Measurements from ENCODE around the gene SLC37A4. TPM values are rescaled to one million over a fixed set of nuclear protein-coding genes. Genes with fewer than 3 reads are reported as not detected.
"Not testable (repeated sequence)": the region's sequence is repeated elsewhere in the genome, so short reads cannot be mapped to it uniquely, and the experiment has no call there.

The SLC37A4 gene
- total RNA-seq, 1 donor from 2014 or later, result 31.7 TPM

- no peak overlapping the region for H3K4me3 Mint-ChIP-seq (ENCODE audit: low read depth)
- H3K36me3 Mint-ChIP-seq (ENCODE audit: low read depth), result peaks cover 71% of the 10 kb centered on the region
- intact Hi-C loops (cut with micrococcal nuclease), result no loop called here
- H3K4me1 Mint-ChIP-seq (ENCODE audit: low read depth), result peaks cover 29% of the 10 kb centered on the region
- H3K27ac Mint-ChIP-seq, result no peak overlapping the region
- no peaks in the 10 kb centered on the region for H3K27me3 Mint-ChIP-seq (ENCODE audit: low read depth)
- H3K9me3 Mint-ChIP-seq, result no peaks in the 10 kb centered on the region
- no peak for DNase-seq (ENCODE audit: low spot score)
Measured at GRCh38 chr11:119054418-119054817, 23.7 kb upstream of the SLC37A4 start.

DNA sequence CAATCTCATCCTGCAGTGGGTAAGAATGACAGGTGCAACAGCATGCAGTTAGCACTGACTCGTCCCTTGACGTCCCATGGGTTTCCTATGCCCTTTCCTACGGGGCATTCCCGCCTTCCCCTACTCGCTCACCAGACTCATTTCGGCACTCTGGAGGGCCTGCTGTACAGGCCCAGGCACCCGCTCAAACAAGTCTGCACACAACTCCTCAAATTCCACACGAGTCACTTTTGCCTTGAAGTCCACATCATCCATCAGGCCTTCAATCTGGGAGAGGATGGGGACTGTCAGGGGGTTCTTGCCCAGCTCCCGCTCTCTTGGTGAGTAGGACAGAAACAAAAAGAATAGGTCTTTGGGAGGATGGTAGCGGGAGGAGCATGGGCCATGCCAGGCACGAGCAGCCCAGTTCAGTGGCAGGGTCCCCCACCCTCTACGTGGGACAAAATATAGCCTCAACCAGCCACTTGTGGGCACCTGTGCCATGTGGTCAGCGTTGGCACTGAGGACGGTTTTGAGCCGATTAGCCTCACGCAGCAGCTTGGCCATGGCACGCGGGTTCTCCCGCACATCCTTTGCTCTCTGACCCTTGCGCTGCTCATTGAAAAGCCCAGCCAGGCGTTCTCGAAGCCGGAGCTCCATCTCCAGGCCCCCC lies 21.6 kb upstream of the SLC37A4 start:
- no peaks in the 10 kb centered on the region for H3K9me3 Mint-ChIP-seq
- intact Hi-C loops (cut with micrococcal nuclease), result no loop called here
- H3K4me3 Mint-ChIP-seq (ENCODE audit: low read depth), result no peak overlapping the region
- DNase-seq (ENCODE audit: low spot score), result no peak
- no peak overlapping the region for H3K27ac Mint-ChIP-seq
- no peaks in the 10 kb centered on the region for H3K27me3 Mint-ChIP-seq (ENCODE audit: low read depth)
- peaks cover 20% of the 10 kb centered on the region for H3K4me1 Mint-ChIP-seq (ENCODE audit: low read depth)
- peaks cover 85% of the 10 kb centered on the region for H3K36me3 Mint-ChIP-seq (ENCODE audit: low read depth)

GRCh38 chr11:119051440-119052162 lies 20.9 kb upstream of the SLC37A4 start:
- no peaks in the 10 kb centered on the region for H3K9me3 Mint-ChIP-seq
- peaks cover 21% of the 10 kb centered on the region for H3K4me1 Mint-ChIP-seq (ENCODE audit: low read depth)
- no peaks in the 10 kb centered on the region for H3K27me3 Mint-ChIP-seq (ENCODE audit: low read depth)
- H3K36me3 Mint-ChIP-seq (ENCODE audit: low read depth), result peaks cover 92% of the 10 kb centered on the region
- H3K27ac Mint-ChIP-seq, result no peak overlapping the region
- no peak overlapping the region for H3K4me3 Mint-ChIP-seq (ENCODE audit: low read depth)
- no peak for DNase-seq (ENCODE audit: low spot score)
- intact Hi-C loops (cut with micrococcal nuclease), result no loop called here

- Mint-ChIP-seq H3K4me1 (ENCODE audit: low read depth) (peaks cover 4% of the 10 kb centered on the region), H3K27me3 (ENCODE audit: low read depth) (no peaks in the 10 kb centered on the region), H3K9me3 (no peaks in the 10 kb centered on the region), H3K4me3 (ENCODE audit: low read depth) (no peak overlapping the region), H3K36me3 (ENCODE audit: low read depth) (peaks cover 92% of the 10 kb centered on the region), H3K27ac (no peak overlapping the region)
- intact Hi-C loops (cut with micrococcal nuclease), result no loop called here
- DNase-seq (ENCODE audit: low spot score), result no peak
Measured at GRCh38 chr11:119049081-119049480, 18.4 kb upstream of the SLC37A4 start.

DNA sequence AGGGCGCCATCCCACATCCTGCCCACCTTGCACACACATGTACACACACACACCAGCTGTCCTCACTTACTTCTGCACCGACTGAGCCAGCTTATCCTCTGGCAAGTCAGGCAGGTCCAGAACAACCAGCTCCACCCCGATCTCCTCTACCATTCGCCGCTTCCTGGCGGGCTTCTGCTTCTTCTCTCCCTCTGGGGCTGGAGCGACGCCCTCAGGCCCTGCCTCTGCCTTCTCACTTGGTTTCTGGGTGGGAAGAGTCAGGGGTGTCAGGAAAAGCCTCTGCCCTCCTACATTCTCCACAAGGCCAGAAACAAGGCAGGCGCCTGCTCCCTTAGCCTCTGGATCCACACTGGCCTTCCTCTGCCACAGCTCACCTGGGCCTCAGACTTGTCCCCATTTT lies 18.0 kb upstream of the SLC37A4 start:
- H3K27ac Mint-ChIP-seq, result no peak overlapping the region
- no peak for DNase-seq (ENCODE audit: low spot score)
- H3K36me3 Mint-ChIP-seq (ENCODE audit: low read depth), result peaks cover 88% of the 10 kb centered on the region
- peaks cover 4% of the 10 kb centered on the region for H3K4me1 Mint-ChIP-seq (ENCODE audit: low read depth)
- H3K4me3 Mint-ChIP-seq (ENCODE audit: low read depth), result no peak overlapping the region
- no peaks in the 10 kb centered on the region for H3K9me3 Mint-ChIP-seq
- intact Hi-C loops (cut with micrococcal nuclease), result no loop called here
- H3K27me3 Mint-ChIP-seq (ENCODE audit: low read depth), result no peaks in the 10 kb centered on the region

- intact Hi-C loops (cut with micrococcal nuclease), result no loop called here
- H3K27ac Mint-ChIP-seq, result peak overlapping the region; percentile 49
- no peaks in the 10 kb centered on the region for H3K27me3 Mint-ChIP-seq (ENCODE audit: low read depth)
- DNase-seq (ENCODE audit: low spot score), result no peak
- H3K4me3 Mint-ChIP-seq (ENCODE audit: low read depth), result no peak overlapping the region
- H3K36me3 Mint-ChIP-seq (ENCODE audit: low read depth), result peaks cover 74% of the 10 kb centered on the region
- peaks cover 6% of the 10 kb centered on the region for H3K4me1 Mint-ChIP-seq (ENCODE audit: low read depth)
- no peaks in the 10 kb centered on the region for H3K9me3 Mint-ChIP-seq
Measured at GRCh38 chr11:119047205-119047604, 16.5 kb upstream of the SLC37A4 start.

DNA sequence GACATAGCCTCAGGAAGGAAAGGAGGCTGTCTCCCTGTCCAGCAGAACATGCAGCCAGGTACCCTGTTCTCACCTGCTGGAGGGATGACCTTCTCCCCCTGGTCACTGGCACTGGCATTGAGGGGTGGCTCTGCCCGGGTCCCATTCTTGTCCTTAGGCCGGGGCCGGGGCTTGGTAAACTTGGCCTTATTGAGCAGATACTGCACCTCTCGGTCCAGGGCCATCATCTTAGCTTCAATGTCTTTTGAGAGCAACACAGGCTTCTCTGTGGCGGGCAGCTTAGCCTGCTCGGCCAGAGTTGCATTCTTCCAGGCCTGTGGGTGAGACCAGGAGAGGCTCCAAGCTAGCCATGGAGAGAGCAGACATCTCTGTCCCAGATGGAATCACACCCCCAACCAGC lies 15.8 kb upstream of the SLC37A4 start:
- no peak for DNase-seq (ENCODE audit: low spot score)
- no peaks in the 10 kb centered on the region for H3K9me3 Mint-ChIP-seq
- H3K27me3 Mint-ChIP-seq (ENCODE audit: low read depth), result no peaks in the 10 kb centered on the region
- intact Hi-C loops (cut with micrococcal nuclease), result no loop called here
- H3K4me3 Mint-ChIP-seq (ENCODE audit: low read depth), result no peak overlapping the region
- peaks cover 9% of the 10 kb centered on the region for H3K4me1 Mint-ChIP-seq (ENCODE audit: low read depth)
- no peak overlapping the region for H3K27ac Mint-ChIP-seq
- H3K36me3 Mint-ChIP-seq (ENCODE audit: low read depth), result peaks cover 67% of the 10 kb centered on the region

GRCh38 chr11:119044708-119045107 lies 14.0 kb upstream of the SLC37A4 start:
- no peaks in the 10 kb centered on the region for H3K9me3 Mint-ChIP-seq
- intact Hi-C loops (cut with micrococcal nuclease), result no loop called here
- H3K27ac Mint-ChIP-seq, result no peak overlapping the region
- H3K36me3 Mint-ChIP-seq (ENCODE audit: low read depth), result peaks cover 52% of the 10 kb centered on the region
- H3K4me1 Mint-ChIP-seq (ENCODE audit: low read depth), result peaks cover 9% of the 10 kb centered on the region
- H3K27me3 Mint-ChIP-seq (ENCODE audit: low read depth), result no peaks in the 10 kb centered on the region
- DNase-seq (ENCODE audit: low spot score), result no peak
- no peak overlapping the region for H3K4me3 Mint-ChIP-seq (ENCODE audit: low read depth)

DNA sequence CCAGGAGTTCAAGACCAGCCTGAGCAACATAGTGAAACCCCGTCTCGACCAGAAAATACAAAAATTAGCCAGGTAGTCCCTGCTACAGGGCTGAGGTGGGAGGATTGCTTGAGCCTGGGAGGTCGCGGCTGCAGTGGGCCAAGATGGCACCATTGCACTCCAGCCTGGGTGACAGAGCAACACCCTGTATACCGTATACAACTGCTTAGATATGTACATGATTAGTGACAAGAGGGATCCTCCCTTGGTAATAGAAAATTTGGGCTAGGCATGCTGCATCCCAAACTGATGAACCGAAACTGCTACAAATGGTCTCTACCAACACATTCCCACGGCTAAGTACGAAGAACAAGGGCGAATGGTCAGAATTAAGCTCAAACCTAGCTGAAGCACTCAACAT lies 12.2 kb upstream of the SLC37A4 start:
- no peak overlapping the region for H3K27ac Mint-ChIP-seq
- intact Hi-C loops (cut with micrococcal nuclease), result no loop called here
- no peak overlapping the region for H3K4me3 Mint-ChIP-seq (ENCODE audit: low read depth)
- no peaks in the 10 kb centered on the region for H3K27me3 Mint-ChIP-seq (ENCODE audit: low read depth)
- no peaks in the 10 kb centered on the region for H3K9me3 Mint-ChIP-seq
- peaks cover 9% of the 10 kb centered on the region for H3K4me1 Mint-ChIP-seq (ENCODE audit: low read depth)
- DNase-seq (ENCODE audit: low spot score), result no peak
- H3K36me3 Mint-ChIP-seq (ENCODE audit: low read depth), result peaks cover 34% of the 10 kb centered on the region

GRCh38 chr11:119041821-119042514 lies 11.3 kb upstream of the SLC37A4 start:
- H3K4me1 Mint-ChIP-seq (ENCODE audit: low read depth), result peaks cover 7% of the 10 kb centered on the region
- no peak for DNase-seq (ENCODE audit: low spot score)
- no peaks in the 10 kb centered on the region for H3K27me3 Mint-ChIP-seq (ENCODE audit: low read depth)
- no peak overlapping the region for H3K27ac Mint-ChIP-seq
- no peak overlapping the region for H3K4me3 Mint-ChIP-seq (ENCODE audit: low read depth)
- intact Hi-C loops (cut with micrococcal nuclease), result no loop called here
- no peaks in the 10 kb centered on the region for H3K9me3 Mint-ChIP-seq
- H3K36me3 Mint-ChIP-seq (ENCODE audit: low read depth), result peaks cover 26% of the 10 kb centered on the region

DNA sequence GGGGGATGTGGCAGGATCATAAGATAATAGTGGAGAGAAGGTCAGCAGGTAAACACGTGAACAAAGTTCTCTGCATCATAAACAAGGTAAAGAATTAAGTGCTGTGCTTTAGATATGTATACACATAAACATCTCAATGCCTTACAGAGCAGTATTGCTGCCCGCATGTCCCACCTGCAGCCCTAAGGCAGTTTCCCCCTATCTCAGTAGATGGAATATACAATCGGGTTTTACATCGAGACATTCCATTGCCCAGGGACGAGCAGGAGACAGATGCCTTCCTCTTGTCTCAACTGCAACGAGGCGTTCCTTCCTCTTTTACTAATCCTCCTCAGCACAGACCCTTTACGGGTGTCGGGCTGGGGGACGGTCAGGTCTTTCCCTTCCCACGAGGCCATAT lies 8.8 kb upstream of the SLC37A4 start:
- H3K27ac Mint-ChIP-seq; H3K4me3 Mint-ChIP-seq (ENCODE audit: low read depth); DNase-seq (ENCODE audit: low spot score); H3K27me3 Mint-ChIP-seq (ENCODE audit: low read depth); H3K4me1 Mint-ChIP-seq (ENCODE audit: low read depth); H3K9me3 Mint-ChIP-seq; H3K36me3 Mint-ChIP-seq (ENCODE audit: low read depth); intact Hi-C loops (cut with micrococcal nuclease): not testable (repeated sequence)

GRCh38 chr11:119038884-119039283 lies 8.2 kb upstream of the SLC37A4 start:
- intact Hi-C loops (cut with micrococcal nuclease), result no loop called here

DNA sequence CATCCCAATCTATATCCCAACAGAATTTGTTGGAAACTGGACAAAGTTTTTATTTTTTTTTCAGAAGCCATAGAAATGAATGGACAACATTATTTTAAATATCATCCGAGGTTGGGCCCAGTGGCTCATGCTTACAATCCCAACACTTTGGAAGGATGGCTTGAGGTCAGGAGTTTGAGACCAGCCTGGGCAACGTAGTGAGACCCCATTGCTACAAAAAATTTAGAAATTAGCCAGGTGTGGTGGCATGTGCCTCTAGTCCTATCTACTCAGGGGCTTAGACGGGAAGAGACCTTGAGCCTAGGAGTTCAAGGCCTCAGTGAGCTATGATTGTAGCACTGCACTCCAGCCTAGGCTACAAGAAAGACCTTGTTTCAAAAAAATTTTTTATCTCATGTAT lies 4.1 kb upstream of the SLC37A4 start:
- Mint-ChIP-seq H3K4me1 (ENCODE audit: low read depth) (peaks cover 2% of the 10 kb centered on the region), H3K4me3 (ENCODE audit: low read depth) (no peak overlapping the region), H3K27me3 (ENCODE audit: low read depth) (no peaks in the 10 kb centered on the region), H3K9me3 (no peaks in the 10 kb centered on the region), H3K36me3 (ENCODE audit: low read depth) (no peaks in the 10 kb centered on the region), H3K27ac (no peak overlapping the region)
- intact Hi-C loops (cut with micrococcal nuclease), result loop anchor here (5.0 kb wide), 1 partner anchor 38 kb away; the partner anchor contains the start of gene CENATAC
- DNase-seq (ENCODE audit: low spot score), result no peak

More at GRCh38 chr11:119038884-119039283, 8.2 kb upstream of the SLC37A4 start:
- Mint-ChIP-seq H3K27me3 (ENCODE audit: low read depth) (no peaks in the 10 kb centered on the region), H3K9me3 (no peaks in the 10 kb centered on the region), H3K27ac (no peak overlapping the region), H3K36me3 (ENCODE audit: low read depth) (no peaks in the 10 kb centered on the region), H3K4me1 (ENCODE audit: low read depth) (peaks cover 7% of the 10 kb centered on the region), H3K4me3 (ENCODE audit: low read depth) (no peak overlapping the region)
- no peak for DNase-seq (ENCODE audit: low spot score)

All from activated T-helper 2 cell treated with anti-CD3 and anti-CD28 coated beads, Interferon-gamma antibody, Interleukin-2, Interleukin-4, amounts not matched to agents 10 μg/mL and 5 μg/mL and 100 μg/mL, durations not matched to agents 14 hours and 24 hours and 36 hours (primary cell).